Neutrophil (primary cell): ENCODE data around the gene DCAF11.

Experiments used
- H3K27ac ChIP-seq: fragments of 200-600 bp; sonication (generic); 2 replicates; pipeline ENCODE4 v1.5.1; 2016; ENCODE audit warnings: mild to moderate bottlenecking, moderate library complexity
- H3K27me3 ChIP-seq: fragments of 200-600 bp; sonication (generic); 2 replicates; pipeline ENCODE4 v1.6.0; 2016; ENCODE audit warnings: mild to moderate bottlenecking
- H3K36me3 ChIP-seq: fragments of 200-600 bp; sonication (generic); 2 replicates; pipeline ENCODE4 v1.5.1; 2017
- H3K4me1 ChIP-seq, 2 experiments: fragments of 200-600 bp in 1 of 2; sonication (generic) in 1 of 2; 1 replicate in 1 of 2; 2 replicates in 1 of 2; pipeline versions ENCODE4 v1.5.1 to v1.6.1; 2013 to 2016; ENCODE audit warnings: low read depth in 1 of 2, low read length in 1 of 2, mild to moderate bottlenecking in 1 of 2, moderate library complexity in 1 of 2; ENCODE audit not compliant: control insufficient read depth in 1 of 2, insufficient read depth in 1 of 2
- H3K4me3 ChIP-seq, 2 experiments: fragments of 200-600 bp in 1 of 2; sonication (generic) in 1 of 2; 1 replicate in 1 of 2; 2 replicates in 1 of 2; pipeline ENCODE4 v1.5.1; 2013 to 2016; ENCODE audit warnings: low read depth in 1 of 2, low read length in 1 of 2, mild to moderate bottlenecking in 1 of 2, moderate library complexity in 1 of 2
- H3K9me3 ChIP-seq: fragments of 200-600 bp; sonication (generic); 2 replicates; pipeline ENCODE4 v1.5.1; 2016
- TF ChIP-seq, protein P1 (sequence below): fragments of 200-600 bp; sonication (generic); IDR thresholded peaks from 2 replicates; pipeline ENCODE4 v1.5.1; 2016; ENCODE audit warnings: antibody characterized with exemption

The DCAF11 gene

DNA sequence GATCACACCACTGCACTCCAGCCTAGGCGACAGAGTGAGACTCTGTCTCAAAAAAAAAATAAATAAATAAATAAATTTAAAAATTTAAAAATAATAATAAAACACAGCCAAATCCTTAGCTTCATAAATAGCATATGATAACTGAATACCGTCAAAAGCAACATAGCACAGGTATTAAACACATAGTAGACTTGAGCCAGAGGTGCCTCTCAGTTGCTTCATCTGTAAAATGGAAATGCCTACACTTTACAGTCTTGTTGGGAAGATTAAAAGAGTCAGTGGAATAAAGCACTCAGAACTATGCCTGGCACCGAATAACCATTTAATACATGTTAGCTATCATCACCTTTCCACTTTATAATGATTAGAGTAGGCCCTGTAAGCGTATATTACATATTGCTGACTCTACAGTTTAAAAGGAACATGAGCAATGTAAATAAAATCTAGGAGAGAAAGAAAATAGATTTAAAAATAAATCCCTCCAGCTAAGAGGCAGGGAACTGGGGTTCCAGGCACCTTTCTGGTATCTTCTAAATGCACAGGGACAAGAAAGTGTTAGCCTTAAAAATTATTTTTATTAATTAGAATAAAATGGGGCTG, 7.8 kb upstream of the DCAF11 start:
- Histone ChIP-seq H3K36me3 (no peaks in the 10 kb centered on the region), H3K27ac (no peak overlapping the region), H3K27me3 (peaks cover 2% of the 10 kb centered on the region), H3K9me3 (no peaks in the 10 kb centered on the region), H3K4me1 (peaks cover 5 to 7% of the 10 kb centered on the region in 2 experiments), H3K4me3 (no peak overlapping the region)
- TF ChIP-seq, protein P1, sequence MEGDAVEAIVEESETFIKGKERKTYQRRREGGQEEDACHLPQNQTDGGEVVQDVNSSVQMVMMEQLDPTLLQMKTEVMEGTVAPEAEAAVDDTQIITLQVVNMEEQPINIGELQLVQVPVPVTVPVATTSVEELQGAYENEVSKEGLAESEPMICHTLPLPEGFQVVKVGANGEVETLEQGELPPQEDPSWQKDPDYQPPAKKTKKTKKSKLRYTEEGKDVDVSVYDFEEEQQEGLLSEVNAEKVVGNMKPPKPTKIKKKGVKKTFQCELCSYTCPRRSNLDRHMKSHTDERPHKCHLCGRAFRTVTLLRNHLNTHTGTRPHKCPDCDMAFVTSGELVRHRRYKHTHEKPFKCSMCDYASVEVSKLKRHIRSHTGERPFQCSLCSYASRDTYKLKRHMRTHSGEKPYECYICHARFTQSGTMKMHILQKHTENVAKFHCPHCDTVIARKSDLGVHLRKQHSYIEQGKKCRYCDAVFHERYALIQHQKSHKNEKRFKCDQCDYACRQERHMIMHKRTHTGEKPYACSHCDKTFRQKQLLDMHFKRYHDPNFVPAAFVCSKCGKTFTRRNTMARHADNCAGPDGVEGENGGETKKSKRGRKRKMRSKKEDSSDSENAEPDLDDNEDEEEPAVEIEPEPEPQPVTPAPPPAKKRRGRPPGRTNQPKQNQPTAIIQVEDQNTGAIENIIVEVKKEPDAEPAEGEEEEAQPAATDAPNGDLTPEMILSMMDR = no peak

DNA sequence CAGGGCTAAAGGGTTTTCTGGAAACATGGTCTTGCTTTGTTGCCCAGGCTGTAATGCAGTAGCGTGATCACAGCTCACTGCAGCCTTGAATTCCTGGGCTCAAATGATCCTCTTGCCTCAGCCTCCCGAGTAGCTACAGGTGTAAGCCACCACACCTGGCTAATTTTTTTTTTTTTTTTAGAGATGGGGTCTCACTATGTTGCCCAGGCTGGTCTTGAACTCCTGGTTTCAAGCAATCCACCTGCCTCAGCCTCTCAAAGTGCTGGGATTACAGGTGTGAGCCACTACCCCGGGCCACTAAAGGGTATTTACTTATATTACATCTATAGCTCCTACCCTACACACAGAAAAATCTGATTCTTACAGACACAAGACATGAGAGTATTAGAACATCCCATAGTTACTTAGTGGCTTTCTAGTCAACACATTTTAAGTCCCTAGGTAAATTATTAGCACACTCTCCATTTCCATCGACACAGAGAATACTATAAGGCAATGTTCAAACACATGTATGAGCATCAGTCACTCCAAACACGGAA, 6.2 kb upstream of the DCAF11 start:
- no peaks in the 10 kb centered on the region for H3K9me3 ChIP-seq
- no peaks in the 10 kb centered on the region for H3K36me3 ChIP-seq
- peak overlapping the region in 1 of 2 experiments; percentile 3 for H3K4me3 ChIP-seq
- H3K27ac ChIP-seq = peak overlapping the region; percentile 60
- H3K27me3 ChIP-seq = no peaks in the 10 kb centered on the region
- TF ChIP-seq, protein P1 = no peak
- H3K4me1 ChIP-seq = peaks cover 8 to 11% of the 10 kb centered on the region in 2 experiments

DNA sequence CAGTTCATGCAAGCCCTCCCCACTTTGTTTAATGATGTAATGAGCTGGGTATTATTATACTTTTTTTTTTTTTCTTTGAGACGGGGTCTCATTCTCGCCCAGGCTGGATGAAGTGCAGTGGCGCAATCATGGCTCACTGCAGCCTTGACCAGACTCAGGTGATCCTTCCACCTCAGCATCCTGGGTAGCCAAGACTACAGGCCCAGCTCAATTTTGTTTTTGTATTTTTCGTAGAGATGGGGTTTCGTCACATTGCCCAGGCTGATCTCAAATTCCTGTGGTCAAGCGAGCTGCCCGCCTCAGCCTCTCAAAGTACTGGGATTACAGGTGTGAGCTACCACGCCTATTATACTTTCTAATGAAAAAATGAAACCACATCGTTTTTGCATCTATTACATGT, 4.5 kb upstream of the DCAF11 start:
- H3K36me3 ChIP-seq = no peaks in the 10 kb centered on the region
- TF ChIP-seq, protein P1 = no peak
- H3K27ac ChIP-seq = no peak overlapping the region
- no peaks in the 10 kb centered on the region for H3K9me3 ChIP-seq
- no peaks in the 10 kb centered on the region for H3K27me3 ChIP-seq
- H3K4me3 ChIP-seq = no peak overlapping the region
- peaks cover 15 to 16% of the 10 kb centered on the region in 2 experiments for H3K4me1 ChIP-seq

DNA sequence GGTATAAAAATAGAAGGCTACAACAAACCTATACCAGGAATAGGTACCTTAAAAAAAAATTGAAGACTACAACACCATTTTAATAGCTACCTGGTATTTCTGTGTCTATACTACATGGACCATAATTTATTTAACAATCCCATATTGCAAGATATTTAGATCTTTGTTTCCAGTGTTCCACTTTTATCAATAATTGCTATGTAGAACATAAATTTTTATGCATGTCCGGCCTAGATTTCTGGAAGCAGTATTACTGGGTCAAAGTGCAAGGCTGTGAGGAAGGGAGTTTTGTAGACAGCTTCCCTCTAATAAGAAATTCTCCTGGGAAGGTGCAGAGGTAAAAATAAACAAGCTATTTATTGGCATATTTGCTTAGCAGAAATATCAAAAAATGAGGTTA, 4.1 kb upstream of the DCAF11 start:
- TF ChIP-seq, protein P1 = no peak
- Histone ChIP-seq H3K27me3 (no peaks in the 10 kb centered on the region), H3K9me3 (no peaks in the 10 kb centered on the region), H3K4me1 (peaks cover 18 to 19% of the 10 kb centered on the region in 2 experiments), H3K27ac (no peak overlapping the region), H3K4me3 (no peak overlapping the region), H3K36me3 (no peaks in the 10 kb centered on the region)

DNA sequence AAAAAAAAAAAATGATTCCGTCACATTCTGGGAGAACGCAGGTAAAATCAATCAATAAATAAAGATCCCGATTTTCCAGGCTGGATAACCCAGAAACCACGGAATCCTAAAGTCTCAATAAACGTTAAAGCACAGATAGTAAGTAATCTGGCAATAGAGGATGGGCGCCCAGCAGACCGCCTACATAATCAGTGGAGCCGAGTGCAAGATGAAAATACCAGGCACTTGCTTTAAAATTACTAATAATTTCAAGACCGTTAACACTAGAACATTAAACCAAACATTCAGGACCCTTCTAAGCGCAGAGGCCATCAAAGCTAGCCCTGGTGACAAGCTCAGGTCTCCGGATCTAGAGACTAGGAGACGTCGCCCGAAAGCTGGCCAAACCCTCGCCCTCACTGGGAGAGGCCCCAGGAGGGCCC, 1.2 kb upstream of the DCAF11 start:
- Histone ChIP-seq H3K27me3 (no peaks in the 10 kb centered on the region), H3K36me3 (peaks cover 14% of the 10 kb centered on the region), H3K4me3 (peak overlapping the region; percentile 67 to 84), H3K9me3 (no peaks in the 10 kb centered on the region), H3K4me1 (peaks cover 30 to 33% of the 10 kb centered on the region in 2 experiments), H3K27ac (peak overlapping the region; percentile 98)
- TF ChIP-seq, protein P1 = no peak
